ENCODE data around the gene TRIM33. TPM values are rescaled to one million over a fixed set of nuclear protein-coding genes. Genes with fewer than 3 reads are reported as not detected.

The TRIM33 gene
- total and polyA plus RNA-seq, 2 of the 8 experiments (the other 6 are each of a cell fraction or from before 2014, with no cell fraction given), result 17.1 to 52.3 TPM

DNA sequence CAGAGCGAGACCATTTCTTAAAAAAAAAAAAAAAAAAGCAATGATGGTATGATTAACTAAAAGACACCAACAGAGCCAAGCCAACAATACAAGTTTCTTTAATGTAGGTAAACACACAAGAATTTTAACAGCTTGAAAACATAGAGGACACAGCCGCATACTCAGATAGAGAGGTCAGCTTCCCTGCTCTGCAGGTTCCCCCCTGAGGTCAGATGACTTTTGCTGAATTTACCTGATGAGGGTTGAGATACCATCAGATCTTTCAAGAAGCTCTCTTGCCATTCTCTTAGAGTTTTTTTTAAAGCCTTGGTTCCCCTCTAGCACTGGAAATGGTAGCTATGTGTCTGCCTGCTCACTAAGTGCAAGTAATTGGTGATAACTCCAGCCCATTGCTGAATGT, 39.3 kb upstream of the TRIM33 start (continued):
- TF ChIP-seq, protein P1, sequence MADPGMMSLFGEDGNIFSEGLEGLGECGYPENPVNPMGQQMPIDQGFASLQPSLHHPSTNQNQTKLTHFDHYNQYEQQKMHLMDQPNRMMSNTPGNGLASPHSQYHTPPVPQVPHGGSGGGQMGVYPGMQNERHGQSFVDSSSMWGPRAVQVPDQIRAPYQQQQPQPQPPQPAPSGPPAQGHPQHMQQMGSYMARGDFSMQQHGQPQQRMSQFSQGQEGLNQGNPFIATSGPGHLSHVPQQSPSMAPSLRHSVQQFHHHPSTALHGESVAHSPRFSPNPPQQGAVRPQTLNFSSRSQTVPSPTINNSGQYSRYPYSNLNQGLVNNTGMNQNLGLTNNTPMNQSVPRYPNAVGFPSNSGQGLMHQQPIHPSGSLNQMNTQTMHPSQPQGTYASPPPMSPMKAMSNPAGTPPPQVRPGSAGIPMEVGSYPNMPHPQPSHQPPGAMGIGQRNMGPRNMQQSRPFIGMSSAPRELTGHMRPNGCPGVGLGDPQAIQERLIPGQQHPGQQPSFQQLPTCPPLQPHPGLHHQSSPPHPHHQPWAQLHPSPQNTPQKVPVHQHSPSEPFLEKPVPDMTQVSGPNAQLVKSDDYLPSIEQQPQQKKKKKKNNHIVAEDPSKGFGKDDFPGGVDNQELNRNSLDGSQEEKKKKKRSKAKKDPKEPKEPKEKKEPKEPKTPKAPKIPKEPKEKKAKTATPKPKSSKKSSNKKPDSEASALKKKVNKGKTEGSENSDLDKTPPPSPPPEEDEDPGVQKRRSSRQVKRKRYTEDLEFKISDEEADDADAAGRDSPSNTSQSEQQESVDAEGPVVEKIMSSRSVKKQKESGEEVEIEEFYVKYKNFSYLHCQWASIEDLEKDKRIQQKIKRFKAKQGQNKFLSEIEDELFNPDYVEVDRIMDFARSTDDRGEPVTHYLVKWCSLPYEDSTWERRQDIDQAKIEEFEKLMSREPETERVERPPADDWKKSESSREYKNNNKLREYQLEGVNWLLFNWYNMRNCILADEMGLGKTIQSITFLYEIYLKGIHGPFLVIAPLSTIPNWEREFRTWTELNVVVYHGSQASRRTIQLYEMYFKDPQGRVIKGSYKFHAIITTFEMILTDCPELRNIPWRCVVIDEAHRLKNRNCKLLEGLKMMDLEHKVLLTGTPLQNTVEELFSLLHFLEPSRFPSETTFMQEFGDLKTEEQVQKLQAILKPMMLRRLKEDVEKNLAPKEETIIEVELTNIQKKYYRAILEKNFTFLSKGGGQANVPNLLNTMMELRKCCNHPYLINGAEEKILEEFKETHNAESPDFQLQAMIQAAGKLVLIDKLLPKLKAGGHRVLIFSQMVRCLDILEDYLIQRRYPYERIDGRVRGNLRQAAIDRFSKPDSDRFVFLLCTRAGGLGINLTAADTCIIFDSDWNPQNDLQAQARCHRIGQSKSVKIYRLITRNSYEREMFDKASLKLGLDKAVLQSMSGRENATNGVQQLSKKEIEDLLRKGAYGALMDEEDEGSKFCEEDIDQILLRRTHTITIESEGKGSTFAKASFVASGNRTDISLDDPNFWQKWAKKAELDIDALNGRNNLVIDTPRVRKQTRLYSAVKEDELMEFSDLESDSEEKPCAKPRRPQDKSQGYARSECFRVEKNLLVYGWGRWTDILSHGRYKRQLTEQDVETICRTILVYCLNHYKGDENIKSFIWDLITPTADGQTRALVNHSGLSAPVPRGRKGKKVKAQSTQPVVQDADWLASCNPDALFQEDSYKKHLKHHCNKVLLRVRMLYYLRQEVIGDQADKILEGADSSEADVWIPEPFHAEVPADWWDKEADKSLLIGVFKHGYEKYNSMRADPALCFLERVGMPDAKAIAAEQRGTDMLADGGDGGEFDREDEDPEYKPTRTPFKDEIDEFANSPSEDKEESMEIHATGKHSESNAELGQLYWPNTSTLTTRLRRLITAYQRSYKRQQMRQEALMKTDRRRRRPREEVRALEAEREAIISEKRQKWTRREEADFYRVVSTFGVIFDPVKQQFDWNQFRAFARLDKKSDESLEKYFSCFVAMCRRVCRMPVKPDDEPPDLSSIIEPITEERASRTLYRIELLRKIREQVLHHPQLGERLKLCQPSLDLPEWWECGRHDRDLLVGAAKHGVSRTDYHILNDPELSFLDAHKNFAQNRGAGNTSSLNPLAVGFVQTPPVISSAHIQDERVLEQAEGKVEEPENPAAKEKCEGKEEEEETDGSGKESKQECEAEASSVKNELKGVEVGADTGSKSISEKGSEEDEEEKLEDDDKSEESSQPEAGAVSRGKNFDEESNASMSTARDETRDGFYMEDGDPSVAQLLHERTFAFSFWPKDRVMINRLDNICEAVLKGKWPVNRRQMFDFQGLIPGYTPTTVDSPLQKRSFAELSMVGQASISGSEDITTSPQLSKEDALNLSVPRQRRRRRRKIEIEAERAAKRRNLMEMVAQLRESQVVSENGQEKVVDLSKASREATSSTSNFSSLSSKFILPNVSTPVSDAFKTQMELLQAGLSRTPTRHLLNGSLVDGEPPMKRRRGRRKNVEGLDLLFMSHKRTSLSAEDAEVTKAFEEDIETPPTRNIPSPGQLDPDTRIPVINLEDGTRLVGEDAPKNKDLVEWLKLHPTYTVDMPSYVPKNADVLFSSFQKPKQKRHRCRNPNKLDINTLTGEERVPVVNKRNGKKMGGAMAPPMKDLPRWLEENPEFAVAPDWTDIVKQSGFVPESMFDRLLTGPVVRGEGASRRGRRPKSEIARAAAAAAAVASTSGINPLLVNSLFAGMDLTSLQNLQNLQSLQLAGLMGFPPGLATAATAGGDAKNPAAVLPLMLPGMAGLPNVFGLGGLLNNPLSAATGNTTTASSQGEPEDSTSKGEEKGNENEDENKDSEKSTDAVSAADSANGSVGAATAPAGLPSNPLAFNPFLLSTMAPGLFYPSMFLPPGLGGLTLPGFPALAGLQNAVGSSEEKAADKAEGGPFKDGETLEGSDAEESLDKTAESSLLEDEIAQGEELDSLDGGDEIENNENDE (IDR thresholded peaks at IDR 0.05; ENCODE audit: insufficient replicate concordance, low read length), result no peak
- TF ChIP-seq SP4 (IDR thresholded peaks at IDR 0.05; ENCODE audit: low read length) (no peak), CHD2 (IDR thresholded peaks at IDR 0.05; ENCODE audit: low read length) (no peak), CTCF (IDR thresholded peaks at IDR 0.05; ENCODE audit: control extremely low read depth in 1 of 3, insufficient read depth in 1 of 3, low read depth in 1 of 3, low read length in 3 of 3) (no peak), JUN (IDR thresholded peaks at IDR 0.05; ENCODE audit: low read depth, low read length) (no peak), POLR2A (IDR thresholded peaks at IDR 0.05; ENCODE audit: control extremely low read depth in 1 of 2, low read depth in 2 of 2, low read length in 2 of 2) (no peak), FOSL1 (IDR thresholded peaks at IDR 0.05; ENCODE audit: insufficient read depth, low read depth, low read length) (no peak), SP1 (IDR thresholded peaks at IDR 0.05; ENCODE audit: low read depth, low read length) (no peak), CEBPB (IDR thresholded peaks at IDR 0.05; ENCODE audit: low read depth, low read length) (no peak)
